GM23338 (cell line): Measurements from ENCODE around the gene CHTF8. TPM values are rescaled to one million over a fixed set of nuclear protein-coding genes. Genes with fewer than 3 reads are reported as not detected.

Experiments used
- ATAC-seq: fragments of 200-7000 bp; cut with Tn5 transposase; 3 replicates; pipeline ENCODE4 v1.9.1; 2020
- DNase-seq: peaks from one replicate; pipeline ENCODE4 v3.0.0-alpha.2; 2015; ENCODE audit warnings: low spot score
- H2AFZ ChIP-seq: fragments of 200-600 bp; sonication (generic); 2 replicates; pipeline ENCODE4 v1.8.0; 2016; ENCODE audit warnings: antibody characterized with exemption, mild to moderate bottlenecking, moderate library complexity
- H3F3A ChIP-seq: fragments of 200-600 bp; sonication (generic); replicated peaks from 2 replicates; pipeline ENCODE4 v1.8.0; 2017; ENCODE audit warnings: antibody characterized with exemption, mixed run types, low read depth
- H3K27ac ChIP-seq: fragments of 200-600 bp; sonication (generic); 2 replicates; pipeline ENCODE4 v1.6.1; 2016; ENCODE audit warnings: low read depth
- H3K27me3 ChIP-seq: fragments of 200-600 bp; sonication (generic); 2 replicates; pipeline ENCODE4 v1.8.0; 2016; ENCODE audit warnings: mild to moderate bottlenecking, mixed run types, moderate library complexity; ENCODE audit not compliant: insufficient read depth
- H3K36me3 ChIP-seq: fragments of 200-600 bp; sonication (generic); 2 replicates; pipeline ENCODE4 v1.8.0; 2016; ENCODE audit warnings: mild to moderate bottlenecking; ENCODE audit not compliant: insufficient read depth
- H3K4me1 ChIP-seq: fragments of 200-600 bp; sonication (generic); 2 replicates; pipeline ENCODE4 v1.8.0; 2016; ENCODE audit warnings: mild to moderate bottlenecking, moderate library complexity; ENCODE audit not compliant: insufficient read depth
- H3K4me2 ChIP-seq: fragments of 200-600 bp; sonication (generic); 2 replicates; pipeline ENCODE4 v1.7.1; 2017; ENCODE audit warnings: mixed run types
- H3K4me3 ChIP-seq: fragments of 200-600 bp; sonication (generic); 2 replicates; pipeline ENCODE4 v1.6.1; 2016; ENCODE audit warnings: mixed run types
- H3K79me2 ChIP-seq: fragments of 200-600 bp; sonication (generic); replicated peaks from 2 replicates; pipeline ENCODE4 v1.8.0; 2017; ENCODE audit warnings: mild to moderate bottlenecking; ENCODE audit not compliant: insufficient read depth
- H3K9me2 ChIP-seq: fragments of 200-600 bp; sonication (generic); 2 replicates; pipeline ENCODE4 v1.8.0; 2017; ENCODE audit not compliant: insufficient read depth
- H4K20me1 ChIP-seq: fragments of 200-600 bp; sonication (generic); replicated peaks from 2 replicates; pipeline ENCODE4 v1.8.0; 2017; ENCODE audit warnings: mild to moderate bottlenecking; ENCODE audit not compliant: insufficient read depth
- H3K27ac Mint-ChIP-seq: 2 replicates; pipeline ENCODE4 v1.8.0; 2020; ENCODE audit warnings: inconsistent platforms, mild to moderate bottlenecking, moderate library complexity, mixed read lengths
- H3K27me3 Mint-ChIP-seq: 3 replicates; pipeline ENCODE4 v1.8.0; 2022; ENCODE audit warnings: low read depth, mild to moderate bottlenecking, moderate library complexity, mixed read lengths, inconsistent platforms; ENCODE audit not compliant: insufficient read depth, poor library complexity
- H3K36me3 Mint-ChIP-seq: 3 replicates; pipeline ENCODE4 v1.8.0; 2021; ENCODE audit warnings: low read depth, mild to moderate bottlenecking, inconsistent platforms, moderate library complexity, mixed read lengths
- H3K4me1 Mint-ChIP-seq: 3 replicates; pipeline ENCODE4 v1.8.0; 2020; ENCODE audit warnings: mild to moderate bottlenecking, inconsistent platforms, mixed read lengths
- H3K4me3 Mint-ChIP-seq: 3 replicates; pipeline ENCODE4 v1.8.0; 2021; ENCODE audit warnings: moderate library complexity, mild to moderate bottlenecking, inconsistent platforms, mixed read lengths
- H3K9me3 Mint-ChIP-seq: 3 replicates; pipeline ENCODE4 v1.8.0; 2020; ENCODE audit warnings: moderate library complexity, mild to moderate bottlenecking, inconsistent platforms, mixed read lengths
- CREB1 ChIP-seq: fragments of 250-450 bp; sonication (Bioruptor Pico); IDR thresholded peaks from 2 replicates; pipeline ENCODE4 v1.5.0; 2020; ENCODE audit warnings: low read depth, mild to moderate bottlenecking, moderate library complexity
- CTCF ChIP-seq, 2 experiments: fragments of 200-600 bp in 1 of 2; sonication (generic) in 1 of 2; conservative IDR thresholded peaks; 2 replicates each; pipeline versions ENCODE4 v1.5.1 to v1.6.1; 2016 to 2017; ENCODE audit warnings: antibody characterized with exemption in 2 of 2, low read depth in 2 of 2, mild to moderate bottlenecking in 2 of 2, moderate library complexity in 1 of 2
- EZH2phosphoT487 ChIP-seq: fragments of 200-600 bp; sonication (generic); IDR thresholded peaks from one replicate; pipeline ENCODE4 v1.8.1; 2018; ENCODE audit warnings: antibody characterized with exemption; ENCODE audit not compliant: unreplicated experiment
- JUNB ChIP-seq: IDR thresholded peaks from one replicate; pipeline ENCODE4 v1.6.1; 2016; ENCODE audit warnings: antibody characterized with exemption; ENCODE audit not compliant: unreplicated experiment
- NANOG ChIP-seq: IDR thresholded peaks from 2 replicates; pipeline ENCODE4 v1.6.1; 2016; ENCODE audit warnings: antibody characterized with exemption, borderline replicate concordance
- POLR2AphosphoS5 ChIP-seq: IDR thresholded peaks from 2 replicates; pipeline ENCODE4 v1.6.1; 2016; ENCODE audit warnings: antibody characterized with exemption, low read depth
- STAT1 ChIP-seq: IDR thresholded peaks from one replicate; pipeline ENCODE4 v1.6.1; 2016; ENCODE audit warnings: antibody characterized with exemption; ENCODE audit not compliant: unreplicated experiment
- ZNF331 ChIP-seq: fragments of 250-450 bp; sonication (Bioruptor Pico); IDR thresholded peaks from 2 replicates; pipeline ENCODE4 v1.5.0; 2020; ENCODE audit warnings: low read depth, mild to moderate bottlenecking, moderate library complexity
- ZNF462 ChIP-seq: fragments of 250-450 bp; sonication (Bioruptor Pico); IDR thresholded peaks from 2 replicates; pipeline ENCODE4 v1.5.0; 2020; ENCODE audit warnings: mild to moderate bottlenecking, moderate library complexity
- polyA plus RNA-seq: library from polyadenylated mRNA; unstranded; fragments of >200 nt; fragmentation: Nextera tagmentation; extraction: Ambion mirVana; gene quantifications from 2 replicates; pipeline ENCODE4 v1.2.1, GENCODE V29; 2016
- total RNA-seq: library from RNA; depleted of rRNA; stranded (reverse); fragments of >200 nt; shearing (Covaris generic); gene quantifications from 2 replicates; pipeline ENCODE4 v1.2.3, GENCODE V29; 2014
- TF ChIP-seq, protein P1 (sequence below): IDR thresholded peaks from one replicate; pipeline ENCODE4 v1.6.1; 2018; ENCODE audit warnings: antibody characterized with exemption; ENCODE audit not compliant: unreplicated experiment

The CHTF8 gene
- total and polyA plus RNA-seq, 2 experiments from 2014 or later: 24.4 to 155 TPM

- no peaks in the 10 kb centered on the region for H3K27me3 ChIP-seq
- no peak overlapping the region for H2AFZ ChIP-seq
- Mint-ChIP-seq H3K9me3 (no peaks in the 10 kb centered on the region), H3K27ac (no peak overlapping the region), H3K4me1 (no peaks in the 10 kb centered on the region), H3K36me3 (peaks cover 82% of the 10 kb centered on the region), H3K4me3 (no peak overlapping the region), H3K27me3 (peaks cover 9% of the 10 kb centered on the region)
- H3K4me1 ChIP-seq: no peaks in the 10 kb centered on the region
- TF ChIP-seq CTCF (conservative IDR thresholded peaks at IDR 0.05; ENCODE audit: low read depth in 2 of 2) (no peak), STAT1 (no peak), JUNB (no peak), ZNF462 (no peak), EZH2phosphoT487 (no peak), NANOG (no peak), ZNF331 (CRISPR knock-in tag) (no peak), CREB1 (CRISPR knock-in tag) (no peak), POLR2AphosphoS5 (no peak)
- TF ChIP-seq, protein P1, sequence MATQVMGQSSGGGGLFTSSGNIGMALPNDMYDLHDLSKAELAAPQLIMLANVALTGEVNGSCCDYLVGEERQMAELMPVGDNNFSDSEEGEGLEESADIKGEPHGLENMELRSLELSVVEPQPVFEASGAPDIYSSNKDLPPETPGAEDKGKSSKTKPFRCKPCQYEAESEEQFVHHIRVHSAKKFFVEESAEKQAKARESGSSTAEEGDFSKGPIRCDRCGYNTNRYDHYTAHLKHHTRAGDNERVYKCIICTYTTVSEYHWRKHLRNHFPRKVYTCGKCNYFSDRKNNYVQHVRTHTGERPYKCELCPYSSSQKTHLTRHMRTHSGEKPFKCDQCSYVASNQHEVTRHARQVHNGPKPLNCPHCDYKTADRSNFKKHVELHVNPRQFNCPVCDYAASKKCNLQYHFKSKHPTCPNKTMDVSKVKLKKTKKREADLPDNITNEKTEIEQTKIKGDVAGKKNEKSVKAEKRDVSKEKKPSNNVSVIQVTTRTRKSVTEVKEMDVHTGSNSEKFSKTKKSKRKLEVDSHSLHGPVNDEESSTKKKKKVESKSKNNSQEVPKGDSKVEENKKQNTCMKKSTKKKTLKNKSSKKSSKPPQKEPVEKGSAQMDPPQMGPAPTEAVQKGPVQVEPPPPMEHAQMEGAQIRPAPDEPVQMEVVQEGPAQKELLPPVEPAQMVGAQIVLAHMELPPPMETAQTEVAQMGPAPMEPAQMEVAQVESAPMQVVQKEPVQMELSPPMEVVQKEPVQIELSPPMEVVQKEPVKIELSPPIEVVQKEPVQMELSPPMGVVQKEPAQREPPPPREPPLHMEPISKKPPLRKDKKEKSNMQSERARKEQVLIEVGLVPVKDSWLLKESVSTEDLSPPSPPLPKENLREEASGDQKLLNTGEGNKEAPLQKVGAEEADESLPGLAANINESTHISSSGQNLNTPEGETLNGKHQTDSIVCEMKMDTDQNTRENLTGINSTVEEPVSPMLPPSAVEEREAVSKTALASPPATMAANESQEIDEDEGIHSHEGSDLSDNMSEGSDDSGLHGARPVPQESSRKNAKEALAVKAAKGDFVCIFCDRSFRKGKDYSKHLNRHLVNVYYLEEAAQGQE: no peak
- no peaks in the 10 kb centered on the region for H3K9me2 ChIP-seq
- no peak overlapping the region for H3K4me2 ChIP-seq
- no peak overlapping the region for H3K27ac ChIP-seq
- no peak for ATAC-seq
- H3K36me3 ChIP-seq: peaks cover 81% of the 10 kb centered on the region
- peaks cover 15% of the 10 kb centered on the region for H4K20me1 ChIP-seq
- H3F3A ChIP-seq: peaks cover 24% of the 10 kb centered on the region; the same call in 1 of the 2 replicates
- DNase-seq: no peak
- no peaks in the 10 kb centered on the region; the same call in 1 of the 2 replicates for H3K79me2 ChIP-seq
- no peak overlapping the region for H3K4me3 ChIP-seq
Observed at GRCh38 chr16:69157196-69157595, 24.8 kb upstream of the CHTF8 start.
